CD4-positive, alpha-beta T cell (primary cell): ENCODE data around the gene KIAA0319L. TPM values are rescaled to one million over a fixed set of nuclear protein-coding genes. Genes with fewer than 3 reads are reported as not detected.

ENCODE experiments used
- ATAC-seq: fragments of 200-7000 bp; cut with Tn5 transposase; one replicate; pipeline ENCODE4 v1.10.0; 2022; ENCODE audit warnings: mild to moderate bottlenecking; ENCODE audit not compliant: poor library complexity
- CTCF ChIA-PET: fragments of 350-600 bp; sonication (Branson Sonifier 250); formaldehyde crosslinking; loops from one replicate; lab custom pipeline; 2021; ENCODE audit warnings: antibody characterized with exemption, inconsistent platforms; lab: Charles Lee
- POLR2A ChIA-PET: fragments of 350-600 bp; sonication (Branson Sonifier 250); formaldehyde crosslinking; loops from one replicate; lab custom pipeline; 2021; ENCODE audit warnings: antibody characterized with exemption, inconsistent platforms; lab: Charles Lee
- DNase-seq, 14 experiments: peaks; one replicate each; pipeline ENCODE4 v3.0.0-alpha.2; 2013 to 2020; ENCODE audit warnings: mixed read lengths in 2 of 14
- H3K27ac ChIP-seq, 2 donors: one replicate each; pipeline versions ENCODE4 v1.5.1 to v1.7.0; 2013; ENCODE audit warnings: low read length in 2 of 2, low read depth in 1 of 2, mild to moderate bottlenecking in 1 of 2
- H3K27me3 ChIP-seq, 2 experiments: 1 replicate in 1 of 2; 2 replicates in 1 of 2; pipeline versions ENCODE4 v1.6.1 to v1.7.0; 2013; ENCODE audit warnings: low read length in 2 of 2, control low read depth in 1 of 2, mild to moderate bottlenecking in 1 of 2, moderate library complexity in 1 of 2; ENCODE audit not compliant: insufficient read depth in 2 of 2, control insufficient read depth in 1 of 2
- H3K36me3 ChIP-seq: one replicate; pipeline ENCODE4 v1.6.1; 2013; ENCODE audit warnings: low read length, control low read depth; ENCODE audit not compliant: insufficient read depth
- H3K4me1 ChIP-seq: one replicate; pipeline ENCODE4 v1.6.1; 2013; ENCODE audit warnings: low read length, control low read depth; ENCODE audit not compliant: insufficient read depth
- H3K4me3 ChIP-seq: one replicate; pipeline ENCODE4 v1.5.1; 2013; ENCODE audit warnings: mild to moderate bottlenecking, low read length, moderate library complexity
- H3K9me3 ChIP-seq, 2 experiments: 1 replicate in 1 of 2; 2 replicates in 1 of 2; pipeline versions ENCODE4 v1.6.1 to v1.7.0; 2013; ENCODE audit warnings: low read length in 2 of 2, mild to moderate bottlenecking in 2 of 2, control low read depth in 1 of 2, moderate library complexity in 1 of 2; ENCODE audit not compliant: control insufficient read depth in 1 of 2, insufficient read depth in 1 of 2
- H3K27ac Mint-ChIP-seq: one replicate; pipeline ENCODE4 v1.8.0; 2020; ENCODE audit warnings: mixed read lengths
- H3K27me3 Mint-ChIP-seq: one replicate; pipeline ENCODE4 v1.8.0; 2021; ENCODE audit warnings: mixed read lengths
- H3K36me3 Mint-ChIP-seq: one replicate; pipeline ENCODE4 v1.8.0; 2021; ENCODE audit warnings: low read depth, mixed read lengths
- H3K4me1 Mint-ChIP-seq: one replicate; pipeline ENCODE4 v1.8.0; 2021; ENCODE audit warnings: low read depth, mixed read lengths
- H3K4me3 Mint-ChIP-seq: one replicate; pipeline ENCODE4 v1.8.0; 2020; ENCODE audit warnings: mild to moderate bottlenecking, mixed read lengths
- H3K9me3 Mint-ChIP-seq: one replicate; pipeline ENCODE4 v1.8.0; 2020; ENCODE audit warnings: mixed read lengths
- CTCF ChIP-seq: fragments of 200-600 bp; IDR thresholded peaks from one replicate; pipeline ENCODE4 v1.8.0; 2022; ENCODE audit warnings: antibody characterized with exemption, mild to moderate bottlenecking
- intact Hi-C, 2 experiments: fragments of 100-400 bp; cut with DNase I in 1 of 2; cut with micrococcal nuclease in 1 of 2; formaldehyde crosslinking; loops; one replicate each; pipeline versions ENCODE4 v1.15.1 to v1.9.0; 2023 to 2025; cut with DNase I, micrococcal nuclease
- total RNA-seq, 174 experiments: library from RNA in 2 of 174; stranded (reverse) in 2 of 174; gene quantifications; one replicate each; pipeline ENCODE4 v1.2.3 and lab custom pipeline; 2021 to 2026

KIAA0319L gene
- total RNA-seq, 2 experiments from 2014 or later: 50.9 to 53.3 TPM

GRCh38 chr1:35408925-35409324 lies 148.3 kb downstream of the KIAA0319L start:
- H3K27ac Mint-ChIP-seq: no peak overlapping the region
- no peak overlapping the region for H3K4me3 Mint-ChIP-seq
- no peaks in the 10 kb centered on the region for H3K9me3 Mint-ChIP-seq
- no peaks in the 10 kb centered on the region for H3K27me3 Mint-ChIP-seq
- no peak for TF ChIP-seq CTCF
- Histone ChIP-seq H3K4me1 (no peaks in the 10 kb centered on the region), H3K27ac (no peak overlapping the region), H3K4me3 (no peak overlapping the region), H3K36me3 (peaks cover 40% of the 10 kb centered on the region), H3K27me3 (no peaks in the 10 kb centered on the region), H3K9me3 (no peaks in the 10 kb centered on the region)
- intact Hi-C loops: no loop called here
- no peaks in the 10 kb centered on the region for H3K4me1 Mint-ChIP-seq
- peaks cover 77% of the 10 kb centered on the region for H3K36me3 Mint-ChIP-seq
- CTCF ChIA-PET: no interaction called here
- no peak for DNase-seq
- POLR2A ChIA-PET: no interaction called here
- no peak for ATAC-seq

- DNase-seq (no peak), ATAC-seq (no peak)
- H3K9me3 Mint-ChIP-seq: no peaks in the 10 kb centered on the region
- Histone ChIP-seq H3K4me3 (no peak overlapping the region), H3K36me3 (peaks cover 40% of the 10 kb centered on the region), H3K27me3 (no peaks in the 10 kb centered on the region), H3K9me3 (no peaks in the 10 kb centered on the region), H3K27ac (no peak overlapping the region), H3K4me1 (no peaks in the 10 kb centered on the region)
- peaks cover 73% of the 10 kb centered on the region for H3K36me3 Mint-ChIP-seq
- H3K27ac Mint-ChIP-seq: no peak overlapping the region
- no peaks in the 10 kb centered on the region for H3K4me1 Mint-ChIP-seq
- intact Hi-C loops: no loop called here
- no peak for TF ChIP-seq CTCF
- POLR2A ChIA-PET: no interaction called here
- no peak overlapping the region for H3K4me3 Mint-ChIP-seq
- H3K27me3 Mint-ChIP-seq: no peaks in the 10 kb centered on the region
- CTCF ChIA-PET: no interaction called here
Observed at GRCh38 chr1:35407743-35408142, 149.5 kb downstream of the KIAA0319L start.

GRCh38 chr1:35406103-35406502 lies 151.1 kb downstream of the KIAA0319L start:
- peaks cover 82% of the 10 kb centered on the region for H3K36me3 Mint-ChIP-seq
- no peak for ATAC-seq
- H3K9me3 Mint-ChIP-seq: no peaks in the 10 kb centered on the region
- CTCF ChIA-PET: no interaction called here
- Histone ChIP-seq H3K27me3 (no peaks in the 10 kb centered on the region), H3K4me3 (no peak overlapping the region), H3K27ac (no peak overlapping the region), H3K9me3 (no peaks in the 10 kb centered on the region), H3K36me3 (peaks cover 40% of the 10 kb centered on the region), H3K4me1 (no peaks in the 10 kb centered on the region)
- DNase-seq: no peak
- no peak overlapping the region for H3K4me3 Mint-ChIP-seq
- intact Hi-C loops: no loop called here
- H3K4me1 Mint-ChIP-seq: no peaks in the 10 kb centered on the region
- no peak overlapping the region for H3K27ac Mint-ChIP-seq
- no peaks in the 10 kb centered on the region for H3K27me3 Mint-ChIP-seq
- POLR2A ChIA-PET: no interaction called here
- TF ChIP-seq CTCF: no peak
